ENCODE data around the gene SRM. TPM values are rescaled to one million over a fixed set of nuclear protein-coding genes. Genes with fewer than 3 reads are reported as not detected.
A peak's percentile ranks its signal among the peaks of the same experiment; 100 is the strongest.

The SRM gene
- total and polyA plus RNA-seq, 2 of the 13 experiments (the other 11 are each of a cell fraction or from before 2014, with no cell fraction given), result 27.9 to 31.8 TPM

DNA sequence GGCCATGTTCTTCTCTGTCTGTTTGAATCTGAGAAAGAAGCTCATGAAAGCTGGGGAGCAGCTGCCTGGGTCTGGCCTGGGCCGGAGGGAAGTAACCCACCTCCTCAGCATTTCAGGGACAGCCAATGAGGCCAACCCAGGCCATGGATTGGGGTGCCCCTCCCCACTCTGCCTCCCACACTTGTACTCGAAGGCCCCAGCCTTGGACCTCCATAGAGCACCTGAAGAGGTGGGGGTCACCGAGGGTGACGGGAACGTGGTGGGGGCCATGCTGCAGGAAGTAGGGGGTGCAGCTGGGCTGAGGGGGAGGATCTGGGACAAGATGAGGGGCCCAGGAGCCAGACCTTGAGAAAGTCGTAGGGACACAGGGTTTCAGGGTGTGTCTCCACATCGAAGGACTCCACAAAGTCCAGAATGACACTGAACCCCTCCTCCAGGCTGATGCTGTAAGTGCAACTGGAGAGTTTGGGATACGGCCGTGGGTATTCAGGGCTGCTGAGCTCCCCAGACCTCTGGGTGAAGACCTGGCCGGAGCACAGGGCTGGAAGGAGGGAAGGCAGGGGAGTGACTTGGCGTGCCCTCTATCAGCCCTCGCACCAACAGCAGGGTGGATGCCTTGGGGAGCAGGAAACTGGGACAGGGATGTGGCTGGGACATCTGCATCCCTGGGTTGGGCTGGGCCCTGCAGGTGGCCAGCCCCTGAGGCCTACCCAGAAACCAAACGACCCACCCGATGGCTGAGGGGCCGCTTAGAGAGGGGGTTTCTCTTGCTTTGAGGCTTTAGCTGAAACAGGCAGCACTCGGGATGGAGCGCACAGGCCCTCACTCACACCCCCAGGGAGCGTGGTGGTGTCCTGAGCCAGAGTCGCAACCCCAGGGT, 16.6 kb downstream of the SRM start:
- FAIRE-seq, result no peak
- H3K36me3 ChIP-seq (replicated peaks in 1 of 2; ENCODE audit: control insufficient read depth in 1 of 2, insufficient read depth in 2 of 2, low read length in 2 of 2), result no peaks in the 10 kb centered on the region
- POLR2A ChIA-PET, result no interaction called here

More for the DNA sequence above, 16.6 kb downstream of the SRM start:
- DNase-seq (ENCODE audit: low spot score) (no peak), ATAC-seq (no peak)
- in situ Hi-C loops (cut with HindIII; ENCODE audit: extremely low pct_ligation_motif_present, low pct_unique_long_range_greater_than_20kb) (loop anchor here (25.0 kb wide), 1 partner anchor 594 kb away; no protein-coding TSS in a partner anchor), intact Hi-C loops (cut with micrococcal nuclease; ENCODE audit: unreplicated experiment) (no loop called here)
- no peak overlapping the region for H3K4me3 ChIP-seq (replicated peaks in 1 of 3; ENCODE audit: insufficient read depth in 1 of 3, low read depth in 2 of 3, low read length in 3 of 3)
- no peaks in the 10 kb centered on the region for H3K79me2 ChIP-seq (ENCODE audit: insufficient read depth, low read length)
- H3K9ac ChIP-seq (ENCODE audit: insufficient read depth, low read depth, low read length), result no peak overlapping the region
- TF ChIP-seq ZNF605 (CRISPR knock-in tag; IDR thresholded peaks at IDR 0.05) (no peak), ZNF790 (CRISPR knock-in tag; IDR thresholded peaks at IDR 0.05; ENCODE audit: borderline replicate concordance) (no peak), ZNF225 (CRISPR knock-in tag; IDR thresholded peaks at IDR 0.05) (no peak), KDM2A (CRISPR knock-in tag; IDR thresholded peaks at IDR 0.05; ENCODE audit: borderline replicate concordance, low read depth) (0 out of 2 replicates have a peak, but pooled peaks have one; percentile 13), ZNF382 (CRISPR knock-in tag; IDR thresholded peaks at IDR 0.05; ENCODE audit: borderline replicate concordance) (no peak), AGO2 (optimal IDR thresholded peaks at IDR 0.05; ENCODE audit: low read depth, low read length) (peak; percentile 82), AGO1 (IDR thresholded peaks at IDR 0.05; ENCODE audit: low read depth, low read length, poor library complexity, severe bottlenecking) (peak; percentile 84), MIXL1 (CRISPR knock-in tag; IDR thresholded peaks at IDR 0.05) (no peak), RBM22 (optimal IDR thresholded peaks at IDR 0.05; ENCODE audit: low read length) (peak; percentile 34), POLR2A (IDR thresholded peaks at IDR 0.05; ENCODE audit: insufficient read depth in 1 of 2, low read depth in 2 of 2, low read length in 2 of 2) (peak; percentile 9 to 35; a peak in 2 of 4 replicates), RBFOX2 (IDR thresholded peaks at IDR 0.05; ENCODE audit: low read depth, low read length) (0 out of 2 replicates have a peak, but pooled peaks have one; percentile 22), ZNF788 (CRISPR knock-in tag; IDR thresholded peaks at IDR 0.05; ENCODE audit: borderline replicate concordance) (no peak)
- TF ChIP-seq, protein P1, sequence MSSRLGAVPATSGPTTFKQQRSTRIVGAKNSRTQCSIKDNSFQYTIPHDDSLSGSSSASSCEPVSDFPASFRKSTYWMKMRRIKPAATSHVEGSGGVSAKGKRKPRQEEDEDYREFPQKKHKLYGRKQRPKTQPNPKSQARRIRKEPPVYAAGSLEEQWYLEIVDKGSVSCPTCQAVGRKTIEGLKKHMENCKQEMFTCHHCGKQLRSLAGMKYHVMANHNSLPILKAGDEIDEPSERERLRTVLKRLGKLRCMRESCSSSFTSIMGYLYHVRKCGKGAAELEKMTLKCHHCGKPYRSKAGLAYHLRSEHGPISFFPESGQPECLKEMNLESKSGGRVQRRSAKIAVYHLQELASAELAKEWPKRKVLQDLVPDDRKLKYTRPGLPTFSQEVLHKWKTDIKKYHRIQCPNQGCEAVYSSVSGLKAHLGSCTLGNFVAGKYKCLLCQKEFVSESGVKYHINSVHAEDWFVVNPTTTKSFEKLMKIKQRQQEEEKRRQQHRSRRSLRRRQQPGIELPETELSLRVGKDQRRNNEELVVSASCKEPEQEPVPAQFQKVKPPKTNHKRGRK (CRISPR knock-in tag; IDR thresholded peaks at IDR 0.05), result no peak
- TF ChIP-seq, protein P2, sequence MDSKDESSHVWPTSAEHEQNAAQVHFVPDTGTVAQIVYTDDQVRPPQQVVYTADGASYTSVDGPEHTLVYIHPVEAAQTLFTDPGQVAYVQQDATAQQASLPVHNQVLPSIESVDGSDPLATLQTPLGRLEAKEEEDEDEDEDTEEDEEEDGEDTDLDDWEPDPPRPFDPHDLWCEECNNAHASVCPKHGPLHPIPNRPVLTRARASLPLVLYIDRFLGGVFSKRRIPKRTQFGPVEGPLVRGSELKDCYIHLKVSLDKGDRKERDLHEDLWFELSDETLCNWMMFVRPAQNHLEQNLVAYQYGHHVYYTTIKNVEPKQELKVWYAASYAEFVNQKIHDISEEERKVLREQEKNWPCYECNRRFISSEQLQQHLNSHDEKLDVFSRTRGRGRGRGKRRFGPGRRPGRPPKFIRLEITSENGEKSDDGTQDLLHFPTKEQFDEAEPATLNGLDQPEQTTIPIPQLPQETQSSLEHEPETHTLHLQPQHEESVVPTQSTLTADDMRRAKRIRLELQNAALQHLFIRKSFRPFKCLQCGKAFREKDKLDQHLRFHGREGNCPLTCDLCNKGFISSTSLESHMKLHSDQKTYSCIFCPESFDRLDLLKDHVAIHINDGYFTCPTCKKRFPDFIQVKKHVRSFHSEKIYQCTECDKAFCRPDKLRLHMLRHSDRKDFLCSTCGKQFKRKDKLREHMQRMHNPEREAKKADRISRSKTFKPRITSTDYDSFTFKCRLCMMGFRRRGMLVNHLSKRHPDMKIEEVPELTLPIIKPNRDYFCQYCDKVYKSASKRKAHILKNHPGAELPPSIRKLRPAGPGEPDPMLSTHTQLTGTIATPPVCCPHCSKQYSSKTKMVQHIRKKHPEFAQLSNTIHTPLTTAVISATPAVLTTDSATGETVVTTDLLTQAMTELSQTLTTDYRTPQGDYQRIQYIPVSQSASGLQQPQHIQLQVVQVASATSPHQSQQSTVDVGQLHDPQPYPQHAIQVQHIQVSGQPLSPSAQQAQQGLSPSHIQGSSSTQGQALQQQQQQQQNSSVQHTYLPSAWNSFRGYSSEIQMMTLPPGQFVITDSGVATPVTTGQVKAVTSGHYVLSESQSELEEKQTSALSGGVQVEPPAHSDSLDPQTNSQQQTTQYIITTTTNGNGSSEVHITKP (CRISPR knock-in tag; IDR thresholded peaks at IDR 0.05; ENCODE audit: low read depth), result no peak
- no peaks in the 10 kb centered on the region for H3K9me3 ChIP-seq (ENCODE audit: low read length)
- CTCF ChIA-PET (ENCODE audit: low intra/inter-chr PET ratio, low total read pairs), result no interaction called here
- 59% methylated on average over 12 of the region's 19 CpGs for WGBS (ENCODE audit: low lambda C conversion rate)
- no peak overlapping the region for H2AFZ ChIP-seq (ENCODE audit: low read length)
- H3K4me2 ChIP-seq (ENCODE audit: low read depth, low read length), result no peak overlapping the region
- no peaks in the 10 kb centered on the region for H4K20me1 ChIP-seq (ENCODE audit: insufficient read depth, low read length)
- no peaks in the 10 kb centered on the region for H3K27me3 ChIP-seq (ENCODE audit: control insufficient read depth in 1 of 2, insufficient read depth in 2 of 2, low read length in 2 of 2)
- peaks cover 28% of the 10 kb centered on the region for H3K4me1 ChIP-seq (ENCODE audit: insufficient read depth, low read length)
- no TSS peak for BruUV-seq (replicated peaks)
- H3K27ac ChIP-seq (ENCODE audit: extremely low read length, insufficient read depth, low read length), result no peak overlapping the region
